GM18517 (cell line): ENCODE results near the gene CEP68.

ENCODE experiments used
- ATAC-seq: cut with Tn5 transposase; IDR thresholded peaks from one replicate; pipeline ENCODE4 v1.9.1; 2021; ENCODE audit warnings: mild to moderate bottlenecking, moderate library complexity; ENCODE audit not compliant: unreplicated experiment

CEP68 gene

GRCh38 chr2:65055422-65056214 is 598 bp upstream of the CEP68 start:
- peak; percentile 22 for ATAC-seq

GRCh38 chr2:65057054-65057375 is 799 bp downstream of the CEP68 start:
- no peak for ATAC-seq

GRCh38 chr2:65057391-65058052 is 1.3 kb downstream of the CEP68 start:
- peak; percentile 24 for ATAC-seq

- ATAC-seq, result no peak
These were observed 2.9 kb downstream of the CEP68 start for GRCh38 chr2:65059071-65059470.

DNA sequence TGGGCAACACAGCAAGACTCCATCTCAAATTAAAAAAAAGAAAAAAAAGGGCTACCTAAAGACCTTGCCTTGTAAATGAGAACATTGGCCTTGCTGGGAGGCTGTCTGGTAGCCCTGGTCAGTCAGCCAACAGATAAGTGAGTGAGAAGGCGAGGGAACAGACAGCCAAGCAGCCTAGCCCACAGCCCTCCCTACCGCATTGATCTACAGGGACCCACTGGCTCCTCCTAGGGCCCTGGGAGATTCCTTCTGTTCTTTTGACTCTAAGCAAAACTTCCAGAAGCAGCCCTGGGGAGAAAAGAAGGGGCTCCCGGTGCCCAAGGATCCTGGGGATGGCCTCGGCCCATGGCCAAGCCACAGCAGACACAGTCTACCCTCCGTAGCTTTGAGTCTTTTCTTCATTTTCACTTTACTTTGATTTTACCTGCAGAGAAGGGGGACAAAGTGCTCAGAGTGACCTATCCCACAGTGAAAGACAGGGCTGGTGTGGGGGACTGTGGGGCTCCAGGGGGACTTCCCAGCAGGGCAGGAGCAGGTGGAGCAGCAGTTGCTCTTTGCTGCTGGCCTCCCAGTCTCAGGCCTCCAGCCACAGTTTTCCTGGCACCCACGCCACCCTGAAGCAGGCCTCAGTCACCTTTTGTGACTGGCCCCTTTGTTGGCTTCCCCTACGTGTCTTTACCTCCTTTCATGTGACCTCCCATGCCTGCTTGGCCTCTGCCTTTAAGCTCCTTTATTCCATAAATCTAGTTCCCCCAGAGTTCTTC is 5.1 kb downstream of the CEP68 start:
- no peak for ATAC-seq

GRCh38 chr2:65061910-65062339 is 5.7 kb downstream of the CEP68 start:
- ATAC-seq, result no peak

GRCh38 chr2:65062843-65063825 is 6.9 kb downstream of the CEP68 start:
- no peak for ATAC-seq

GRCh38 chr2:65064728-65065552 is 8.7 kb downstream of the CEP68 start:
- peak; percentile 78 for ATAC-seq

DNA sequence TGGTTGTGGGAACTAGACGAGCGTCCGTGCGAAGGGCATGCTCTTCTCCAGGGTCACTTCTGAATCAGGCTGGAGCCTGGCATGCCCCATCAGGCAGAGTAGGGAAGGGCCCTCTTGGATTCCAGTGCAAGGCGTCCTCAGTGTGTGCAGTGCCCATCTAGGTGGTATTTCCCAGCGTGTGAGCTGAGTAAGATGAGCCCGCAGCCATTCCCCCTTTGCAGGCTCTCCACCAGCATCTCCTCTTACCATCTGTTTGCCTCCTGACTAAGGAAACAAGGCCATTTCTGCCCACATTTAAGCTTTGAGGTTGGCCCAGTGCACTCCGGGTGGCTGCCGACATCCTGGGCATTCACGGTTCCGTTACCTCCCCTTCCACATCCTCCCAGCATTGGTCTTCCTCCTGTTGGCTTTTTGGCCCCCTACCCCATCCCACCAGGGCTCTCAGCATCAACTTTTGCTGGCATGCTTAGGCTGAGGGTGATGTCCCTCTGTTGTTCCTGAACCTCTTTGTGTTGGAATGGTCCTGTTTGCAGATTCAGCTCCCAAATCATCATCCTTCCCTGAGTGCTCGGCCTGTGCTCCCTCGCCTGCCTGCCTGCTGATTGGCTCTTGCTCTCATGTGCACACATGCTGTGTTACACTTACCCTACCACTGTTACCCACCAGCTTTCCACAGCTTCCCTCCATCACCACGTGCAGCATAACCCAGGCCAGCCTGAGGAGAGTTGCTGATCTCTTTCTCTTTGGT is 11.8 kb downstream of the CEP68 start:
- no peak for ATAC-seq

- ATAC-seq, result no peak
These were observed 13.2 kb downstream of the CEP68 start for GRCh38 chr2:65069439-65069824.

DNA sequence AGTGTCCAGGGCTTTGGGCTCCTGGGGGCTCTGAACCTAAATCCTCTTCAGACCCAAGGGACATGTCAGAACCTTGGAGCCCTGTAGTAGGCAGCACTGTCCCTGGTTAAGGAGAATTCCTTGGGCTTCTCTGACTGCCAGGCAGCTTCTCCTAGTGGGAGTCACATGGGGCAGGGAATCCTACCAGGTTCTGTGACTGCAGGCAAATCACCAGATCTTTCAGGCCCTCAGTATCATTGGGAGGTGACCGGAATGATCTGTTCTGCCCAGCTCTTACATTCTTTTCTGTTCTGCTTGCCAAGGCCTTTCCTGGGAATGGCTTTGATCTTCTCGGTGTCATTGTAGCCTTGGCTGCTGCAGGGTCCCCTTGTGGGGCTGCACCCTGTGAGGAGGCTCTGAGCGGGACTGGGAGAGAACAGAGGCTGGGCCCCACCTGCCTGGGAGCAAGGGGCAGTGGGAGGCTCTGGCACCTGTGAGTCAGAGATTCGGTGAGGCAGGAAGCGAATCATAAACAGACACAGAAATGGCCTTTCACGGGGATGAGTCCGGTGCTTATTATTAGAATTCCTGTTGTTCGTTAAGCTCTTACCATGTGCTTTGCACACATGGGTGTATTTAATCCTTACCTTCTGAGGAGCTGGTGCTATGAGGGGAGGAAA is 14.1 kb downstream of the CEP68 start:
- no peak for ATAC-seq

DNA sequence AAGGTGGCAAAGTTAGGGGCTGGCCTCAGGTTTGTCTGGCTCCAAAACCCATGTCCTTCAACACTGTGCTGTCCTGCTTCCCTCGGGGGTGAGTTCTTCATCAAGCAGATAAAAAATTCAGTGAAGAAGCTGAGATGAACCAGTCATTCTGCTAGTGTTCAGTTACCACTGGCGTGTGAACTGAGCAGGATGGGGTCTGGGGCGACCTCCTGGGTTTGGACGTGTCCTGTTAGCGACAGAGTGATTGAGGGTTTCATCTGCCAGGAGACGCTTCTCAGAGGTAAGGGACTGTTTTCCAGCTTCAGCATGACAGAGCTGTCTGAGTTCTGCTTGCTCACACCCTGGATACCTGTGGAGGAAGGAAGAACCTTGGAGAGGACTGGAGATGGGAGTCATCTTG is 14.6 kb downstream of the CEP68 start:
- ATAC-seq, result no peak

DNA sequence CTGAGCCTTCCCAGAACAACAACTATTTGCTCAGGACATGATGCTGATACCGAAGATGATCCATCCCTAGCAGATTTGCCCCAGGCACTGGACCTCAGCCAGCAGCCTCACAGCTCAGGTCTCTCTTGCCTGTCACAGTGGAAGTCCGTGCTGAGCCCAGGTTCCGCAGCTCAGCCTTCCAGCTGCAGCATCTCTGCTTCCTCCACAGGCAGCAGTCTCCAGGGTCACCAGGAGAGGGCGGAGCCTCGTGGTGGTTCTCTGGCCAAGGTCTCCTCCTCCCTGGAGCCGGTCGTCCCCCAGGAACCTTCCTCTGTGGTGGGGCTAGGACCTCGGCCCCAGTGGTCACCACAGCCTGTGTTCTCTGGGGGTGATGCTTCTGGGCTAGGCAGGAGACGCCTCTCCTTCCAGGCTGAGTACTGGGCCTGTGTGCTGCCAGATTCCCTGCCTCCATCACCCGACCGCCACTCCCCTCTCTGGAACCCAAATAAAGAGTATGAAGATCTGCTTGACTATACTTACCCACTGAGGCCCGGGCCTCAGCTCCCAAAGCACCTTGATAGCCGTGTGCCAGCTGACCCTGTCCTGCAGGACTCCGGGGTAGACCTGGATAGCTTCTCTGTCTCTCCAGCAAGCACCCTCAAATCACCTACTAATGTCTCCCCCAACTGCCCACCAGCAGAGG is 15.4 kb downstream of the CEP68 start:
- ATAC-seq, result no peak

- ATAC-seq, result peak; percentile 72
These were observed 16.2 kb downstream of the CEP68 start for GRCh38 chr2:65072181-65072970.

DNA sequence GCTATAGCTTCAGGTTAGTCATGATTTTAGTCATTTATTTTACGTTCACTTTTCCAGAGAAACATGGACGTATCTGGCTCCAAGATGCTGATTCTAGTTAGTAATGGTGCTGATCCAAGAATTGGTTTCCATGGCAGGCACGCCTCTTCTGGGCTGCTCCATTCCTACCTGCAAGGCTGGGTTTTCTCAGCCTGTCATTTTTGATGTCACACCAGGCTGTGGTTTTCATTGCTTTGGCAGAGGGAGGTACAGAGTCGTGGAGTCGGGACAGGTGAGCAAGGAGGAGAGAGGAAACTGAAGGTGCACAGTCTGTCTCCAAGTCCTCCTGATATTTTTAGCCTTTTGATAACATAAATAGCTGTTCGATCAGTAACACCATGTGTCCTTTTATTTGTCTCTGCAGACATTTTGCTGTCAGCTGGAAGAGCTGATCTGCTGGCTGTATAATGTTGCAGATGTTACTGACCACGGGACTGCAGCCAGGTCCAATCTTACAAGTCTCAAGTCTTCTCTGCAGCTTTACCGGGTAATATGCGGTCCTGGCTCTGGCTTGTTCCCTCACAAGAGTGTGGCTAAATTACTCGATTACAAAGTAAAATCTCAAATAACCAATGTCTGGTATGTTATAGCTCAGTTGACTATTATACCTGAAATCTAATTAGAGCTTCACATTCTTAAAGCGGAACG is 17.8 kb downstream of the CEP68 start:
- ATAC-seq, result no peak

- no peak for ATAC-seq
These were observed 19.0 kb downstream of the CEP68 start for GRCh38 chr2:65075176-65075575.
